AG04450 (cell line): Measurements from ENCODE around the gene FALEC. TPM values are rescaled to one million over a fixed set of nuclear protein-coding genes. Genes with fewer than 3 reads are reported as not detected.

Experiments
- CTCF ChIA-PET: fragments of 300-600, 350-600 bp; formaldehyde crosslinking; extraction: SDS; loops from one replicate; lab custom pipeline; 2022; ENCODE audit warnings: antibody characterized with exemption, inconsistent platforms; lab: Charles Lee
- POLR2A ChIA-PET: fragments of 350-600 bp; formaldehyde crosslinking; extraction: SDS; loops from one replicate; lab custom pipeline; 2021; ENCODE audit warnings: antibody characterized with exemption, inconsistent platforms; lab: Yijun Ruan, JAX
- DNase-seq: peaks from one replicate; pipeline ENCODE4 v3.0.0-alpha.2; 2011; ENCODE audit warnings: low read depth, low spot score
- H3K27ac ChIP-seq: one replicate; pipeline ENCODE4 v1.5.1; 2012; ENCODE audit warnings: low read depth, low read length, control low read depth
- H3K27me3 ChIP-seq: one replicate; pipeline ENCODE4 v1.6.0; 2012; ENCODE audit warnings: low read length; ENCODE audit not compliant: control insufficient read depth, insufficient read depth
- H3K4me3 ChIP-seq: 2 replicates; pipeline ENCODE4 v1.5.1; 2011; ENCODE audit warnings: mild to moderate bottlenecking, low read depth, low read length, control low read depth
- H3K9me3 ChIP-seq: 2 replicates; pipeline ENCODE4 v1.5.1; 2012; ENCODE audit warnings: low read length; ENCODE audit not compliant: control insufficient read depth, insufficient read depth
- polyA plus RNA-seq: library from polyadenylated mRNA; depleted of rRNA; stranded (reverse); fragments of >200 nt; gene quantifications from 2 replicates; pipeline ENCODE4 v1.2.3, GENCODE V29; 2011
- TF ChIP-seq, protein P1 (sequence below): IDR thresholded peaks from 2 replicates; pipeline ENCODE4 v1.5.1; 2011; ENCODE audit warnings: low read depth, low read length, control low read depth, inconsistent platforms

FALEC gene
- polyA plus RNA-seq, 1 experiment: not detected

DNA sequence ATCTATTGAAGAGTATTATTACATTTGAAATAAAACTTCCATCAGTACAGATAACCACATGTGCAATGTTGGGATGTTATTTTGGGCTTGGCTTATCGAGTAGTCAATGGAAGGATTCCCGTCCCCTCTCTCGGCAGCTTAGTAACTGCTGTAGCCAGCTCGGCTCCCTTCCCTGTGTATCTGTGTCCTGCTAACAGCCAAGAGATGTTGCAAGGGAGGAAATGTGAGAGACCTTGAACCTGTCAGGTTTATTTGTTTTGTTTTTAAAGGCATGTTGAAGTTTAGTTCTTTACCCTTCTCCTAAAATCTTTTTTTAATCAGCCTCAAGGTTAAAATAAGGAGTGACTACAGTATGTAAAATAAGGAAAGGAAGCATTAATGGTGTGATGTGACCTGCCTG, 41.9 kb upstream of the FALEC start:
- TF ChIP-seq, protein P1, sequence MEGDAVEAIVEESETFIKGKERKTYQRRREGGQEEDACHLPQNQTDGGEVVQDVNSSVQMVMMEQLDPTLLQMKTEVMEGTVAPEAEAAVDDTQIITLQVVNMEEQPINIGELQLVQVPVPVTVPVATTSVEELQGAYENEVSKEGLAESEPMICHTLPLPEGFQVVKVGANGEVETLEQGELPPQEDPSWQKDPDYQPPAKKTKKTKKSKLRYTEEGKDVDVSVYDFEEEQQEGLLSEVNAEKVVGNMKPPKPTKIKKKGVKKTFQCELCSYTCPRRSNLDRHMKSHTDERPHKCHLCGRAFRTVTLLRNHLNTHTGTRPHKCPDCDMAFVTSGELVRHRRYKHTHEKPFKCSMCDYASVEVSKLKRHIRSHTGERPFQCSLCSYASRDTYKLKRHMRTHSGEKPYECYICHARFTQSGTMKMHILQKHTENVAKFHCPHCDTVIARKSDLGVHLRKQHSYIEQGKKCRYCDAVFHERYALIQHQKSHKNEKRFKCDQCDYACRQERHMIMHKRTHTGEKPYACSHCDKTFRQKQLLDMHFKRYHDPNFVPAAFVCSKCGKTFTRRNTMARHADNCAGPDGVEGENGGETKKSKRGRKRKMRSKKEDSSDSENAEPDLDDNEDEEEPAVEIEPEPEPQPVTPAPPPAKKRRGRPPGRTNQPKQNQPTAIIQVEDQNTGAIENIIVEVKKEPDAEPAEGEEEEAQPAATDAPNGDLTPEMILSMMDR: no peak
- no peak for DNase-seq
- H3K27me3 ChIP-seq: no peaks in the 10 kb centered on the region
- POLR2A ChIA-PET: no interaction called here
- no peak overlapping the region for H3K4me3 ChIP-seq
- H3K9me3 ChIP-seq: no peaks in the 10 kb centered on the region
- CTCF ChIA-PET: interaction anchor here (2.0 kb wide), 1 partner anchor 87 kb away, joined by 5 read pairs; no protein-coding TSS in a partner anchor
- H3K27ac ChIP-seq: no peak overlapping the region

DNA sequence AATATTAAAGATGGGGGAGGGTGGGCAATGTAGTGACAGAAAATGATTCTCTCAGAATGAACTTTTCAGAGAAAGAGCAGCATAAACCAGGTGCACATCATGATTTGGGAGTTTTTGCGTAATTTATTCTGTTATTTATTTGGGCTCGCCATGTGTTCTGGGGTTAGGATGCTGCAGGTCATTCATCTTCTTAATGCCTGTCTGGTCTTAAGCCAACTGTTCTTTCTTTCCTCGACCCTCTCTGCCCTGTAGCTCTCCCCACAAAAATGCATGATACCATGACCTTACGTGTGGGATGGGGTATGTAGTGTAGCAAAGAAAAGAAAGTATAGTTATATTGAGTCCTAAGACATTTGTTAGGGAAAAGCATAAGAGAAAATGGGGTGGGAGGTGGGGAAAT, 40.7 kb upstream of the FALEC start:
- Histone ChIP-seq H3K27ac (no peak overlapping the region), H3K4me3 (no peak overlapping the region), H3K9me3 (no peaks in the 10 kb centered on the region), H3K27me3 (no peaks in the 10 kb centered on the region)
- DNase-seq: no peak
- ChIA-PET POLR2A (interaction anchor here (0.7 kb wide), 1 partner anchor 13 kb away, joined by 3 read pairs; no protein-coding TSS in a partner anchor), CTCF (interaction anchor here (0.7 to 2.0 kb wide), 3 partner anchors 57 to 125 kb away, joined by 3 to 5 read pairs (median 3); no protein-coding TSS in a partner anchor)
- TF ChIP-seq, protein P1: no peak

DNA sequence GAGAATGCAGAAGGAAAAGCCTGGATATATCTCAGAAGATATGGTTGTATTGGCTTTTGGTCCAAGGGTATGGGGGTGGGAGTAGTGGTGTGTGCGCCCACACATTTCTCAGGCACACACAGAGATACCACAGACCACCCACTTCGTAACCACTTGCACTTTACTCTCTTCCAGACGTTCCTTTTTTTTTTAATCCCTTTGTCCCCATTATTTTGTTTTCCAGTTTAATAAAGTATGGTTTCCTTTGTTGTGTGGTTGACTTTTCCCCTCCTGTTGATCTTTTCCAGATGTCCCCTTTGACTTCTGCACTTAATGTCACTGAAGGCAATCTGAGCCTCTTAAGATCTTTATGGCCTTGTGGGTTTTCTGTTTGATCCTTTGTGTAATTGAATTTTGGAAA, 38.8 kb upstream of the FALEC start:
- no peak for DNase-seq
- H3K27ac ChIP-seq: no peak overlapping the region
- CTCF ChIA-PET: interaction anchor here (0.9 kb wide), 1 partner anchor 84 kb away, joined by 5 read pairs; no protein-coding TSS in a partner anchor
- no peaks in the 10 kb centered on the region for H3K27me3 ChIP-seq
- TF ChIP-seq, protein P1: no peak
- no peaks in the 10 kb centered on the region for H3K9me3 ChIP-seq
- H3K4me3 ChIP-seq: no peak overlapping the region
- POLR2A ChIA-PET: no interaction called here

DNA sequence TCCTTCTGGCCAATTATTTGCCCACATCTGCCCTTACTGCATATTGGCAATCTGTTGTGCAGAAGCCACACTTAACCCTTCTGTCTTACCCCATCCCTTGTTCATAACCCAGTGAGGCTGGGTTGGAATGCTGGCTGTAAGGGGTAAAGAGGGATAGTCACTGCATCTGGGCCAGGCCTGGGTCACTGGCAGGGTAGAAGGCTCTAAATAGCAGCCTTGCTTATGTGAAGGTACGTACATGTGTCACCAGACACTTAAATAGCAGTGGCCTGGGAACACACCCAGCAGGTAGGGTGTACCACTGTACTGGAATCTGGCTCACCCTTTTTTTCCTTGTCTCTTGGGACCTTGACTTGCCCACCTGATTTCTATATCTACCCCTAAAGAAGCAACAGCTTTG, 38.2 kb upstream of the FALEC start:
- POLR2A ChIA-PET: interaction anchor here (0.6 kb wide), 1 partner anchor 519 kb away, joined by 3 read pairs; no protein-coding TSS in a partner anchor
- Histone ChIP-seq H3K27ac (peak overlapping the region; percentile 21), H3K9me3 (no peaks in the 10 kb centered on the region), H3K27me3 (no peaks in the 10 kb centered on the region), H3K4me3 (no peak overlapping the region)
- CTCF ChIA-PET: no interaction called here
- no peak for DNase-seq
- TF ChIP-seq, protein P1: no peak

DNA sequence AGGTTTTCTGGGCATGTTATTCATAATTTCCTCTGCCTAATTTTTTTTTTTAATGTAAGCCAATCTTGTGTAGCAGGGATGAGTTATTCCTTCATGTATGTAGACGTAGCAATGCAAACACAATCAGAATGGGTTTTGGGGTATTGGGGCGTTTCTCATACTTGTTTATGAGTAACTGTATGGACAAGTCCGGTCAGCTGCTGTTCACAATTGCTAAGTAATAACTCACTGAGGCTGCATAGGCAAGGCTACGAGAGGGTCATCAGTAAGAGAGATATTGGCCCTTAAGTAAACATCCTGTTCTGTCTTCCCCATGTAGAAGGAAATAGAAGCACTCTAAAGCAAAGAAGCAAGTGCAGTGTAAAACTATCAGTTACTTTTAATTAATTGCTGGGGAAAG, 37.8 kb upstream of the FALEC start:
- Histone ChIP-seq H3K27me3 (no peaks in the 10 kb centered on the region), H3K27ac (no peak overlapping the region), H3K4me3 (no peak overlapping the region), H3K9me3 (no peaks in the 10 kb centered on the region)
- peak; percentile 33 for DNase-seq
- CTCF ChIA-PET: no interaction called here
- TF ChIP-seq, protein P1: no peak
- POLR2A ChIA-PET: interaction anchor here (0.6 kb wide), 1 partner anchor 519 kb away, joined by 3 read pairs; no protein-coding TSS in a partner anchor
